Jurkat, Clone E6-1 (cell line): ENCODE results near the gene NAA11.

ENCODE experiments used
- DNase-seq: peaks from one replicate; pipeline ENCODE4 v3.0.0-alpha.2; 2011; ENCODE audit warnings: low read depth, low spot score
- H3K4me3 ChIP-seq: 2 replicates; pipeline ENCODE4 v1.5.1; 2011; ENCODE audit warnings: mild to moderate bottlenecking, low read length, control low read depth, moderate library complexity

The NAA11 gene

GRCh38 chr4:79272761-79273160, 53.1 kb downstream of the NAA11 start:
- H3K4me3 ChIP-seq = no peak overlapping the region
- DNase-seq = no peak

GRCh38 chr4:79272126-79272525, 53.7 kb downstream of the NAA11 start:
- no peak overlapping the region for H3K4me3 ChIP-seq
- no peak for DNase-seq

GRCh38 chr4:79267671-79268070, 58.2 kb downstream of the NAA11 start:
- no peak for DNase-seq
- H3K4me3 ChIP-seq = no peak overlapping the region
